Measurements from ENCODE around the gene DLX1. TPM values are rescaled to one million over a fixed set of nuclear protein-coding genes. Genes with fewer than 3 reads are reported as not detected.

Gene DLX1
- polyA plus RNA-seq, 4 donors = 0.47 to 1.3 TPM; not detected in 2

GRCh38 chr2:172102391-172103359, 17.4 kb downstream of the DLX1 start, which contains the start of gene DLX2:
Gene DLX2 (minus strand): TSS chr2:172102900. CDS start chr2:172102538, 362 bp downstream.
- Histone ChIP-seq H3K4me3 (ENCODE audit: low read depth in 1 of 3, low read length in 3 of 3) (peak within 1 kb of the TSS; percentile 23 to 50 (median 36)), H3K9me3 (ENCODE audit: control insufficient read depth in 2 of 2, insufficient read depth in 1 of 2, low read depth in 1 of 2, low read length in 1 of 2) (no peaks in the 10 kb centered on the region), H3K4me1 (ENCODE audit: control insufficient read depth in 3 of 3, insufficient read depth in 2 of 3, low read depth in 1 of 3, low read length in 2 of 3) (peaks cover 5 to 38% (median 6%) of the 10 kb centered on the region in 3 donors), H3K27me3 (ENCODE audit: control insufficient read depth in 3 of 3, insufficient read depth in 3 of 3, low read length in 3 of 3) (peaks cover 0 to 100% (median 63%) of the 10 kb centered on the region in 3 donors), H3K27ac (ENCODE audit: low read depth in 1 of 3, low read length in 2 of 3) (peak within 1 kb of the TSS in 1 of 3 donors; percentile 1), H3K36me3 (ENCODE audit: control insufficient read depth in 3 of 3, insufficient read depth in 2 of 3, low read depth in 1 of 3, low read length in 3 of 3) (no peaks in the 10 kb centered on the region)
- FAIRE-seq (no peak), DNase-seq (peak; percentile 79 to 93)
- 0 to 1% (median 1%) methylated on average over 71 to 74 of the region's 74 CpGs for WGBS, 3 donors

DNA sequence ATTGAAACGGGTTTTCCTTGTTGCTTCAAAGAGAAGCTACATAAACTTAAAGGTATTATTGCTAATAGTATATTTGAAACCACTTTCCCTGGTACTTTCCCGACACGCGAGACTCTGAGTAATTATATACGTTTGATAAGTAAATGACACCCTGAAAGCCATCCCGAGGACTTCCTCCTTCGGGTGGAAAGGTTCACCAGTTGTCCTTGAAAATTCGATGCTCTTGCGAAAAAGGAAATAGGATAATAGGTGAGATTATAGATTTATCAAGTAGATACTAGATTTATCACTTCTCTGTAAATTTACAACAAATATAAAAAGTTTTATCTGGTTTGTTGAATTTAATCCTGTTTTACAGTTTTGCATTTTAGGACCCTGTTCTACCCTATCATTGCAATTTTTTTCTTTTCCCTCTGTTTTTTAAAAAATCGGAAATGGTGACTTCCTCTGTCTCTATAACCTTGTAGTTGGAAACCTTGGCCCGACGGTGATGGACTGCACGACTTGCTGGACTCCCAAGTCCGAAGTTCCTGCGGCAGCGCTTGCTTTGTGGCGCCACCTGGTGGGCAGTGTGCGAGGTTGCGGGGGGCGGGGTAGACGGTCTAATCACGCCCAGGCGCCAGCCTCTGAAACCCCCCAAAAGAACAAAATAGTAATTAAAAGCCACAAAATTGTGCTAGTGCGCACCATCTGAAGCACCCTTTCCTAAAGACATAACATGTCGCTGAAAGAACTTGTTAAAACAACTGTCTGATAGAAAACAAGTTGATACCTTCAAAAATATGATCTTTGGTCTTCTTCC, 18.4 kb downstream of the DLX1 start:
- Histone ChIP-seq H3K9me3 (ENCODE audit: control insufficient read depth in 2 of 2, insufficient read depth in 1 of 2, low read depth in 1 of 2, low read length in 1 of 2) (no peaks in the 10 kb centered on the region), H3K27ac (ENCODE audit: low read depth in 1 of 3, low read length in 2 of 3) (no peak overlapping the region), H3K36me3 (ENCODE audit: control insufficient read depth in 3 of 3, insufficient read depth in 2 of 3, low read depth in 1 of 3, low read length in 3 of 3) (no peaks in the 10 kb centered on the region), H3K4me1 (ENCODE audit: control insufficient read depth in 3 of 3, insufficient read depth in 2 of 3, low read depth in 1 of 3, low read length in 2 of 3) (peaks cover 5 to 43% (median 6%) of the 10 kb centered on the region in 3 donors), H3K4me3 (ENCODE audit: low read depth in 1 of 3, low read length in 3 of 3) (no peak overlapping the region), H3K27me3 (ENCODE audit: control insufficient read depth in 3 of 3, insufficient read depth in 3 of 3, low read length in 3 of 3) (peaks cover 3 to 100% (median 65%) of the 10 kb centered on the region in 3 donors)
- no peak for FAIRE-seq
- DNase-seq = peak; percentile 77 to 85
- WGBS, 3 donors = 1 to 2% (median 2%) methylated on average over 25 of the region's 25 CpGs

- 12 to 19% (median 13%) methylated on average over 23 of the region's 23 CpGs for WGBS, 3 donors
- FAIRE-seq (no peak), DNase-seq (peak in 1 of 2 donors; percentile 13)
- H3K9me3 ChIP-seq (ENCODE audit: control insufficient read depth in 2 of 2, insufficient read depth in 1 of 2, low read depth in 1 of 2, low read length in 1 of 2) = no peaks in the 10 kb centered on the region
- H3K27me3 ChIP-seq (ENCODE audit: control insufficient read depth in 3 of 3, insufficient read depth in 3 of 3, low read length in 3 of 3) = peaks cover 3 to 97% (median 56%) of the 10 kb centered on the region in 3 donors
- peaks cover 0 to 41% (median 2%) of the 10 kb centered on the region in 3 donors for H3K4me1 ChIP-seq (ENCODE audit: control insufficient read depth in 3 of 3, insufficient read depth in 2 of 3, low read depth in 1 of 3, low read length in 2 of 3)
- H3K27ac ChIP-seq (ENCODE audit: low read depth in 1 of 3, low read length in 2 of 3) = no peak overlapping the region
- no peaks in the 10 kb centered on the region for H3K36me3 ChIP-seq (ENCODE audit: control insufficient read depth in 3 of 3, insufficient read depth in 2 of 3, low read depth in 1 of 3, low read length in 3 of 3)
- H3K4me3 ChIP-seq (ENCODE audit: low read depth in 1 of 3, low read length in 3 of 3) = no peak overlapping the region
These were observed 20.3 kb downstream of the DLX1 start for GRCh38 chr2:172105471-172106107.

DNA sequence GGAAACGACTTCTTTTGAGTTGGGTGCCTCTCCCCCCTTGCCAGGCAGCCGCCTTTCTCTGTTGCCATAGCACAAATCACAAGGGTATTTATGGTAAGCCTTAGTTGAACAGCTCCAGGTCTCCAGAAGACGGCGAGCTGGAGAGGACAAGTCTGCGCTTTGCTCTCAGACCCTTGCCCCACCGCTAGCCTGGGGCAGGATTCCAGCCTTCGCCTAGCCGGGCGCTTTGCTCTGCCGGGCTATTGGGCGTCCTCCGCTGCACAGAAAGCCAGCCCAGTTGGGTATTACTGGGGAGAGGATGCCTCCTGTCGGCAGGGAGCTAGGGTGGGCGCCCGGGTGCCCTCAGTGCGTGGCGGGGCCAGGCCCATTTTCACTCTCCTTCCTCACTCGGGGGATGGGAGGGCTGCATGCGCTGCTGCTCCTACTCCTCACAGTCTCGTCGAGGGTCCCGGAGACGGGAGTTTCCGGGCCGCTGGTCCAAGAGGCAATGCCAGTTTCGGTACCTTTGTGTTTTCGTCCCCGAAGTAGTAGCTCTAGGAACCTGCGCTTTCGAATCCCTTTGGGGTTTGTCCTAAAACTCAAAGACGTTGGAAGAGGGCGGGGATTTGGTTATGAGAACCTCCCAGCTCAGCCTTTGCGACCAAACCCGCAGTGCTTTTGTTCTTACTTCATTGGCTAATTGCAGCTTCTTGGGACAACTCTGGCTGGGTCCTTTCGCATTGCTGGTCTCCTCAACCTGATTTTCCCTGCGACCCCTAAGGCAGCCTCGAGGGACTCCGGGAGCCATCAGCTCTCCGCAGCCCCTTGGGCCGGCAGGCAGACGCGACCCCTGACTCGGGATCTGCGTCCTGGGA, 21.0 kb downstream of the DLX1 start:
- DNase-seq (peak; percentile 29 to 54), FAIRE-seq (no peak)
- Histone ChIP-seq H3K27ac (ENCODE audit: low read depth in 1 of 3, low read length in 2 of 3) (no peak overlapping the region), H3K9me3 (ENCODE audit: control insufficient read depth in 2 of 2, insufficient read depth in 1 of 2, low read depth in 1 of 2, low read length in 1 of 2) (no peaks in the 10 kb centered on the region), H3K4me1 (ENCODE audit: control insufficient read depth in 3 of 3, insufficient read depth in 2 of 3, low read depth in 1 of 3, low read length in 2 of 3) (peaks cover 0 to 34% (median 2%) of the 10 kb centered on the region in 3 donors), H3K4me3 (ENCODE audit: low read depth in 1 of 3, low read length in 3 of 3) (peak overlapping the region in 1 of 3 donors; percentile 29), H3K36me3 (ENCODE audit: control insufficient read depth in 3 of 3, insufficient read depth in 2 of 3, low read depth in 1 of 3, low read length in 3 of 3) (no peaks in the 10 kb centered on the region), H3K27me3 (ENCODE audit: control insufficient read depth in 3 of 3, insufficient read depth in 3 of 3, low read length in 3 of 3) (peaks cover 3 to 89% (median 49%) of the 10 kb centered on the region in 3 donors)
- WGBS, 3 donors = 4 to 7% (median 4%) methylated on average over 44 of the region's 44 CpGs

GRCh38 chr2:172107690-172108586, 22.6 kb downstream of the DLX1 start:
- peaks cover 3 to 83% (median 38%) of the 10 kb centered on the region in 3 donors for H3K27me3 ChIP-seq (ENCODE audit: control insufficient read depth in 3 of 3, insufficient read depth in 3 of 3, low read length in 3 of 3)
- peak in 1 of 2 donors; percentile 15 for DNase-seq
- FAIRE-seq = no peak
- no peak overlapping the region for H3K27ac ChIP-seq (ENCODE audit: low read depth in 1 of 3, low read length in 2 of 3)
- H3K9me3 ChIP-seq (ENCODE audit: control insufficient read depth in 2 of 2, insufficient read depth in 1 of 2, low read depth in 1 of 2, low read length in 1 of 2) = no peaks in the 10 kb centered on the region
- no peaks in the 10 kb centered on the region for H3K36me3 ChIP-seq (ENCODE audit: control insufficient read depth in 3 of 3, insufficient read depth in 2 of 3, low read depth in 1 of 3, low read length in 3 of 3)
- H3K4me1 ChIP-seq (ENCODE audit: control insufficient read depth in 3 of 3, insufficient read depth in 2 of 3, low read depth in 1 of 3, low read length in 2 of 3) = peaks cover 0 to 19% (median 1%) of the 10 kb centered on the region in 3 donors
- H3K4me3 ChIP-seq (ENCODE audit: low read depth in 1 of 3, low read length in 3 of 3) = no peak overlapping the region
- WGBS, 3 donors = 21 to 41% (median 34%) methylated on average over 51 of the region's 51 CpGs

- Histone ChIP-seq H3K27ac (ENCODE audit: low read depth in 1 of 3, low read length in 2 of 3) (no peak overlapping the region), H3K4me3 (ENCODE audit: low read depth in 1 of 3, low read length in 3 of 3) (no peak overlapping the region), H3K36me3 (ENCODE audit: control insufficient read depth in 3 of 3, insufficient read depth in 2 of 3, low read depth in 1 of 3, low read length in 3 of 3) (no peaks in the 10 kb centered on the region), H3K27me3 (ENCODE audit: control insufficient read depth in 3 of 3, insufficient read depth in 3 of 3, low read length in 3 of 3) (peaks cover 3 to 80% (median 38%) of the 10 kb centered on the region in 3 donors), H3K4me1 (ENCODE audit: control insufficient read depth in 3 of 3, insufficient read depth in 2 of 3, low read depth in 1 of 3, low read length in 2 of 3) (peaks cover 0 to 13% (median 0%) of the 10 kb centered on the region in 3 donors), H3K9me3 (ENCODE audit: control insufficient read depth in 2 of 2, insufficient read depth in 1 of 2, low read depth in 1 of 2, low read length in 1 of 2) (no peaks in the 10 kb centered on the region)
- FAIRE-seq = no peak
- DNase-seq = no peak
- WGBS, 3 donors = 43 to 85% (median 78%) methylated on average over 8 of the region's 8 CpGs
These were observed 23.3 kb downstream of the DLX1 start for GRCh38 chr2:172108587-172108930.
